ENCODE measurements around the gene TBCK.

DNA sequence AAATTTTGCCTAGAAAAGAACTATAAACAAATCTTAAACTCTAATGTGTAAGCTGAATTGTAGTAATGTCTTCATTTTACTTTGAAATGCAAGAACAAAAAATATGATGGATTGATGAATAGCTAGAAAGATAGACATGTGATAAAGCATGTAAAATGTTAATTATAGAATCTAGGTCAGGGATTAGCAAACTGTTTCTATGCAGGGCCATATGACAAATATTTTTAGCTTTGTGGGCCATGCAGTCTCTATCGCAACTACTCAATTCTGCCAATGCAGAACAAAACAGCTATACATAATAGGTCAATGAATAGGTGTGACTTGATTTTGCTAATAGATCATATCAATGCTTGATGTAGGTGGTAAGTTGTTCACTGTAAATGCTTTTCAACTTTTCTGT is 75.3 kb downstream of the TBCK start:
- TF ChIP-seq, protein P1, sequence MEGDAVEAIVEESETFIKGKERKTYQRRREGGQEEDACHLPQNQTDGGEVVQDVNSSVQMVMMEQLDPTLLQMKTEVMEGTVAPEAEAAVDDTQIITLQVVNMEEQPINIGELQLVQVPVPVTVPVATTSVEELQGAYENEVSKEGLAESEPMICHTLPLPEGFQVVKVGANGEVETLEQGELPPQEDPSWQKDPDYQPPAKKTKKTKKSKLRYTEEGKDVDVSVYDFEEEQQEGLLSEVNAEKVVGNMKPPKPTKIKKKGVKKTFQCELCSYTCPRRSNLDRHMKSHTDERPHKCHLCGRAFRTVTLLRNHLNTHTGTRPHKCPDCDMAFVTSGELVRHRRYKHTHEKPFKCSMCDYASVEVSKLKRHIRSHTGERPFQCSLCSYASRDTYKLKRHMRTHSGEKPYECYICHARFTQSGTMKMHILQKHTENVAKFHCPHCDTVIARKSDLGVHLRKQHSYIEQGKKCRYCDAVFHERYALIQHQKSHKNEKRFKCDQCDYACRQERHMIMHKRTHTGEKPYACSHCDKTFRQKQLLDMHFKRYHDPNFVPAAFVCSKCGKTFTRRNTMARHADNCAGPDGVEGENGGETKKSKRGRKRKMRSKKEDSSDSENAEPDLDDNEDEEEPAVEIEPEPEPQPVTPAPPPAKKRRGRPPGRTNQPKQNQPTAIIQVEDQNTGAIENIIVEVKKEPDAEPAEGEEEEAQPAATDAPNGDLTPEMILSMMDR (conservative IDR thresholded peaks at IDR 0.05; ENCODE audit: low read depth, low read length): no peak
- TF ChIP-seq EZH2 (IDR thresholded peaks at IDR 0.05; ENCODE audit: borderline replicate concordance, low read depth, low read length, poor library complexity, severe bottlenecking): no peak

All from A673 (cell line).